AML-193 (cell line): ENCODE measurements around the gene OR4C5.
"Not testable (repeated sequence)": the region's sequence is repeated elsewhere in the genome, so short reads cannot be mapped to it uniquely, and the experiment has no call there.

Experiments used
- DNase-seq, 2 experiments: peaks; one replicate each; lab custom pipeline; 2025; lab: John Stamatoyannopoulos, UW

The OR4C5 gene

GRCh38 chr11:48366365-48366764 is at the start of gene OR4C5:
Gene OR4C5, minus strand, starts transcription at chr11:48366465. Its CDS starts 0 bp downstream, at chr11:48366465.
- no peak for DNase-seq

- no peak for DNase-seq
These were observed 18.4 kb upstream of the OR4C5 start for GRCh38 chr11:48384670-48385069.

GRCh38 chr11:48384151-48384550 is 17.9 kb upstream of the OR4C5 start:
- DNase-seq, result not testable (repeated sequence)

- DNase-seq, result not testable (repeated sequence)
These were observed 5.0 kb downstream of the OR4C5 start for GRCh38 chr11:48361289-48361688.

GRCh38 chr11:48354677-48355076 is 11.6 kb downstream of the OR4C5 start:
- no peak for DNase-seq

- no peak for DNase-seq
These were observed 12.3 kb downstream of the OR4C5 start for GRCh38 chr11:48354013-48354412.

- not testable (repeated sequence) for DNase-seq
These were observed 20.0 kb downstream of the OR4C5 start for GRCh38 chr11:48346286-48346685.

- not testable (repeated sequence) for DNase-seq
These were observed 23.8 kb downstream of the OR4C5 start for GRCh38 chr11:48342505-48342904.

- DNase-seq, result no peak
These were observed 24.8 kb downstream of the OR4C5 start for GRCh38 chr11:48341466-48341865.

GRCh38 chr11:48324620-48325019 is 41.6 kb downstream of the OR4C5 start, which contains the start of gene OR4C3:
Gene OR4C3, plus strand, starts transcription at chr11:48324920. Its CDS starts 102 bp downstream, at chr11:48325022.
- DNase-seq, result not testable (repeated sequence)

- not testable (repeated sequence) for DNase-seq
These were observed 46.5 kb downstream of the OR4C5 start for GRCh38 chr11:48319813-48320212.
